Activated gamma-delta T cell treated with Interleukin-2 at 50 U/mL for 16 hours (primary cell): ENCODE results near the gene ARHGEF28.

Experiments used
- DNase-seq: peaks from one replicate; pipeline ENCODE4 v3.0.0-alpha.2; 2020

Gene ARHGEF28

GRCh38 chr5:73950441-73950873, 324.5 kb downstream of the ARHGEF28 start:
- no peak for DNase-seq

- no peak for DNase-seq
These were observed 325.0 kb downstream of the ARHGEF28 start for GRCh38 chr5:73950912-73951430.

- DNase-seq = no peak
These were observed 326.9 kb downstream of the ARHGEF28 start for GRCh38 chr5:73952872-73953271.

GRCh38 chr5:73954381-73954780, 328.4 kb downstream of the ARHGEF28 start:
- DNase-seq = no peak

GRCh38 chr5:73955271-73955846, 329.4 kb downstream of the ARHGEF28 start:
- DNase-seq = no peak

GRCh38 chr5:73957397-73958001, 331.5 kb downstream of the ARHGEF28 start:
- no peak for DNase-seq

- DNase-seq = no peak
These were observed 332.0 kb downstream of the ARHGEF28 start for GRCh38 chr5:73958037-73958436.

GRCh38 chr5:73960023-73960422, 334.0 kb downstream of the ARHGEF28 start:
- no peak for DNase-seq

GRCh38 chr5:73960426-73960825, 334.4 kb downstream of the ARHGEF28 start:
- no peak for DNase-seq

- DNase-seq = no peak
These were observed 336.9 kb downstream of the ARHGEF28 start for GRCh38 chr5:73962801-73963425.

- DNase-seq = no peak
These were observed 338.4 kb downstream of the ARHGEF28 start for GRCh38 chr5:73964352-73964865.

GRCh38 chr5:73966451-73966850, 340.5 kb downstream of the ARHGEF28 start:
- DNase-seq = no peak

- no peak for DNase-seq
These were observed 341.4 kb downstream of the ARHGEF28 start for GRCh38 chr5:73967347-73967746.

- no peak for DNase-seq
These were observed 342.2 kb downstream of the ARHGEF28 start for GRCh38 chr5:73968246-73968645.

GRCh38 chr5:73968729-73969128, 342.7 kb downstream of the ARHGEF28 start:
- DNase-seq = no peak

GRCh38 chr5:73969195-73970036, 343.4 kb downstream of the ARHGEF28 start:
- no peak for DNase-seq

GRCh38 chr5:73971326-73971725, 345.3 kb downstream of the ARHGEF28 start:
- DNase-seq = no peak

GRCh38 chr5:73973135-73973534, 347.1 kb downstream of the ARHGEF28 start:
- no peak for DNase-seq

GRCh38 chr5:73974871-73975360, 348.9 kb downstream of the ARHGEF28 start:
- DNase-seq = no peak

- no peak for DNase-seq
These were observed 349.8 kb downstream of the ARHGEF28 start for GRCh38 chr5:73975845-73976244.

GRCh38 chr5:73977146-73977545, 351.1 kb downstream of the ARHGEF28 start:
- no peak for DNase-seq

GRCh38 chr5:73979321-73979720, 353.3 kb downstream of the ARHGEF28 start:
- no peak for DNase-seq

GRCh38 chr5:73981704-73982103, 355.7 kb downstream of the ARHGEF28 start:
- no peak for DNase-seq
